ENCODE measurements around the gene PKN1.

- no peak for TF ChIP-seq EZH2phosphoT487 (IDR thresholded peaks at IDR 0.05; ENCODE audit: unreplicated experiment)
- TF ChIP-seq, protein P1, sequence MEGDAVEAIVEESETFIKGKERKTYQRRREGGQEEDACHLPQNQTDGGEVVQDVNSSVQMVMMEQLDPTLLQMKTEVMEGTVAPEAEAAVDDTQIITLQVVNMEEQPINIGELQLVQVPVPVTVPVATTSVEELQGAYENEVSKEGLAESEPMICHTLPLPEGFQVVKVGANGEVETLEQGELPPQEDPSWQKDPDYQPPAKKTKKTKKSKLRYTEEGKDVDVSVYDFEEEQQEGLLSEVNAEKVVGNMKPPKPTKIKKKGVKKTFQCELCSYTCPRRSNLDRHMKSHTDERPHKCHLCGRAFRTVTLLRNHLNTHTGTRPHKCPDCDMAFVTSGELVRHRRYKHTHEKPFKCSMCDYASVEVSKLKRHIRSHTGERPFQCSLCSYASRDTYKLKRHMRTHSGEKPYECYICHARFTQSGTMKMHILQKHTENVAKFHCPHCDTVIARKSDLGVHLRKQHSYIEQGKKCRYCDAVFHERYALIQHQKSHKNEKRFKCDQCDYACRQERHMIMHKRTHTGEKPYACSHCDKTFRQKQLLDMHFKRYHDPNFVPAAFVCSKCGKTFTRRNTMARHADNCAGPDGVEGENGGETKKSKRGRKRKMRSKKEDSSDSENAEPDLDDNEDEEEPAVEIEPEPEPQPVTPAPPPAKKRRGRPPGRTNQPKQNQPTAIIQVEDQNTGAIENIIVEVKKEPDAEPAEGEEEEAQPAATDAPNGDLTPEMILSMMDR (conservative IDR thresholded peaks at IDR 0.05; ENCODE audit: low read depth in 2 of 2): no peak
- no peak for TF ChIP-seq EZH2 (IDR thresholded peaks at IDR 0.05; ENCODE audit: low read depth, unreplicated experiment)
- no peak for TF ChIP-seq POLR2AphosphoS5 (IDR thresholded peaks at IDR 0.05; ENCODE audit: low read depth)
- TF ChIP-seq, protein P2, sequence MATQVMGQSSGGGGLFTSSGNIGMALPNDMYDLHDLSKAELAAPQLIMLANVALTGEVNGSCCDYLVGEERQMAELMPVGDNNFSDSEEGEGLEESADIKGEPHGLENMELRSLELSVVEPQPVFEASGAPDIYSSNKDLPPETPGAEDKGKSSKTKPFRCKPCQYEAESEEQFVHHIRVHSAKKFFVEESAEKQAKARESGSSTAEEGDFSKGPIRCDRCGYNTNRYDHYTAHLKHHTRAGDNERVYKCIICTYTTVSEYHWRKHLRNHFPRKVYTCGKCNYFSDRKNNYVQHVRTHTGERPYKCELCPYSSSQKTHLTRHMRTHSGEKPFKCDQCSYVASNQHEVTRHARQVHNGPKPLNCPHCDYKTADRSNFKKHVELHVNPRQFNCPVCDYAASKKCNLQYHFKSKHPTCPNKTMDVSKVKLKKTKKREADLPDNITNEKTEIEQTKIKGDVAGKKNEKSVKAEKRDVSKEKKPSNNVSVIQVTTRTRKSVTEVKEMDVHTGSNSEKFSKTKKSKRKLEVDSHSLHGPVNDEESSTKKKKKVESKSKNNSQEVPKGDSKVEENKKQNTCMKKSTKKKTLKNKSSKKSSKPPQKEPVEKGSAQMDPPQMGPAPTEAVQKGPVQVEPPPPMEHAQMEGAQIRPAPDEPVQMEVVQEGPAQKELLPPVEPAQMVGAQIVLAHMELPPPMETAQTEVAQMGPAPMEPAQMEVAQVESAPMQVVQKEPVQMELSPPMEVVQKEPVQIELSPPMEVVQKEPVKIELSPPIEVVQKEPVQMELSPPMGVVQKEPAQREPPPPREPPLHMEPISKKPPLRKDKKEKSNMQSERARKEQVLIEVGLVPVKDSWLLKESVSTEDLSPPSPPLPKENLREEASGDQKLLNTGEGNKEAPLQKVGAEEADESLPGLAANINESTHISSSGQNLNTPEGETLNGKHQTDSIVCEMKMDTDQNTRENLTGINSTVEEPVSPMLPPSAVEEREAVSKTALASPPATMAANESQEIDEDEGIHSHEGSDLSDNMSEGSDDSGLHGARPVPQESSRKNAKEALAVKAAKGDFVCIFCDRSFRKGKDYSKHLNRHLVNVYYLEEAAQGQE (IDR thresholded peaks at IDR 0.05; ENCODE audit: unreplicated experiment): no peak
These were observed 16.3 kb upstream of the PKN1 start for GRCh38 chr19:14416817-14417231.
